T1000 (cell line): ENCODE results near the gene ZBTB48.
"Not testable (repeated sequence)": the region's sequence is repeated elsewhere in the genome, so short reads cannot be mapped to it uniquely, and the experiment has no call there.

Experiments
- DNase-seq: peaks from one replicate; lab custom pipeline; 2025; ENCODE audit warnings: mixed read lengths; lab: John Stamatoyannopoulos, UW

The ZBTB48 gene

GRCh38 chr1:6632588-6633514, 53.1 kb downstream of the ZBTB48 start:
- DNase-seq, result no peak

GRCh38 chr1:6634371-6635052, 54.7 kb downstream of the ZBTB48 start:
- DNase-seq, result no peak

GRCh38 chr1:6635161-6635909, 55.5 kb downstream of the ZBTB48 start:
- no peak for DNase-seq

- DNase-seq, result no peak
Measured at GRCh38 chr1:6635910-6636760, 56.3 kb downstream of the ZBTB48 start.

GRCh38 chr1:6636778-6637177, 57.0 kb downstream of the ZBTB48 start:
- not testable (repeated sequence) for DNase-seq

GRCh38 chr1:6637770-6638169, 58.0 kb downstream of the ZBTB48 start:
- no peak for DNase-seq

GRCh38 chr1:6638226-6638625, 58.4 kb downstream of the ZBTB48 start:
- no peak for DNase-seq
